ENCODE measurements around the gene CACNA1B.
"Not testable (repeated sequence)": the region's sequence is repeated elsewhere in the genome, so short reads cannot be mapped to it uniquely, and the experiment has no call there.

The CACNA1B gene

DNA sequence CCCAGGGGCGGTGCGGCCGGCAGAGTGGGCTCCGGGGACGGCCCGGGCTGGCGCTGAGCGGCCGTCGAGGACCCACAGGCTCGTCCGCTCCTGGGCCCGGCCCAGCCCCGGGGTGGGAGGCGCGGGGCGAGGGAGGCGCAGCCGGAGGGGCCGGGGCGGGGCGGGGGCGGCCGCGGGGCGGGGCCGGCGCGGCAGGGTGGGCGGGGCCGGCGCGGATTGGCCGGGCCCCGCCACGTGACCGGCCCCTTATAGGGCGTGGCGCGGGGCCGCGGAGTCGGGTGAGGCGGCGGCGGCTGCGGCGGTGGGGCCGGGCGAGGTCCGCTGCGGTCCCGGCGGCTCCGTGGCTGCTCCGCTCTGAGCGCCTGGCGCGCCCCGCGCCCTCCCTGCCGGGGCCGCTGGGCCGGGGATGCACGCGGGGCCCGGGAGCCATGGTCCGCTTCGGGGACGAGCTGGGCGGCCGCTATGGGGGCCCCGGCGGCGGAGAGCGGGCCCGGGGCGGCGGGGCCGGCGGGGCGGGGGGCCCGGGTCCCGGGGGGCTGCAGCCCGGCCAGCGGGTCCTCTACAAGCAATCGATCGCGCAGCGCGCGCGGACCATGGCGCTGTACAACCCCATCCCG lies at the start of gene CACNA1B:
Gene CACNA1B (plus strand): TSS at position 277 of the 617 bp plus-strand sequence. CDS start 152 bp downstream, at position 429.
- DNase-seq (ENCODE audit: low read depth in 2 of 2, low spot score in 1 of 2) = not testable (repeated sequence)

DNA sequence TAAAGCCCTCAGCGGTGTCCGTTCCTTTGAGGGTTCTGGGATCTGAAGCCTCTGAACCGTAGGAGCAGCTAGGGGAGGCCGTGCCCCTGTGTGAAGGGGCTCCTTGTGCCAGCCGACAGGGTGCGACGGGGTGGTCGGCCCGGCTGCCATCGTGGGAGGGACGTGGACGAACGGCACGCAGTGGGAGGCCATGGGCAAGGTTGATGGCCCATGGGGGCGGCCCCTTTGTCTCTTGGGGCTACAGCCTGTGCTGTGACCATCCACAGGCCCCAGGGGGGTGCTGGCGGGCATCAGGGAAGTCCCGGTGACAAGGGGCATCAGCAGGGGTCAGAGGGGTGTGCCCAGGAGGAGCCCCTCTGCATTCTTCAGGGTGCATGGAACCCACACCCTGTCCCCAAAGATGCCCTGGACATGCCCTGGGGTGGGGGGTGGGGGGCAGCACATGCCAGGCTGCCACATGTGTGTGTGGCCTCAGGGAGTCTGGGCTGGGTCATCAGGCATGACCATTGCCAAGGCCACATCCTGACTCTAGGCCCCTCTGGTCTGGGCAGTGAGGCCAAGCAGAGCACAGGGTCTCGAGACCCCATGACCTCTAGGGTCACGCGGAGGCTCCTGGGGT lies 49.6 kb upstream of the CACNA1B start:
- no peak for DNase-seq (ENCODE audit: low read depth in 2 of 2, low spot score in 1 of 2)

GRCh38 chr9:137828527-137829259 lies 48.9 kb upstream of the CACNA1B start:
- no peak for DNase-seq (ENCODE audit: low read depth in 2 of 2, low spot score in 1 of 2)

- DNase-seq (ENCODE audit: low read depth in 2 of 2, low spot score in 1 of 2) = no peak
These were observed 48.2 kb upstream of the CACNA1B start for GRCh38 chr9:137829260-137829996.

DNA sequence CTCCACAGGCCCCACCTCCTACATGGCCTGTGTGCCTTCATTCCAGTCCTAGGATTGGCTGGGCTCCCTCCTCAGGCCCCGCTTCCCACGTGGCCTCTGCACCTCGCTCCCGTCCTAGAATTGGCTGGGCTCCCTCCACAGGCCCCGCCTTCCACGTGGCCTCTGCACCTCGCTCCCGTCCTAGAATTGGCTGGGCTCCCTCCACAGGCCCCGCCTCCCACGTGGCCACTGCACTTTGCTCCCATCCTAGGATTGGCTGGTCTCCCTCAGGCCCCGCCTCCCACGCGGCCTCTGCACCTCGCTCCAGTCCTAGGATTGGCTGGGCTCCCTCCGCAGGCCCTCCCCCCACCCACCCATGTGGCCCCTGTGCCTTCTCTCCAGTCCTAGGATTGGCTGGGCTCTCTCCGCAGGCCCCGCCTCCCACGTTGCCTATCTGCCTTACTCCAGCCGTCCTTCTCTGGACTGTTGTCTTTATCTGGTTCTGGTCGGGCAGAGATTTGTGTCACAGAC lies 45.3 kb upstream of the CACNA1B start:
- DNase-seq (ENCODE audit: low read depth in 2 of 2, low spot score in 1 of 2) = no peak

DNA sequence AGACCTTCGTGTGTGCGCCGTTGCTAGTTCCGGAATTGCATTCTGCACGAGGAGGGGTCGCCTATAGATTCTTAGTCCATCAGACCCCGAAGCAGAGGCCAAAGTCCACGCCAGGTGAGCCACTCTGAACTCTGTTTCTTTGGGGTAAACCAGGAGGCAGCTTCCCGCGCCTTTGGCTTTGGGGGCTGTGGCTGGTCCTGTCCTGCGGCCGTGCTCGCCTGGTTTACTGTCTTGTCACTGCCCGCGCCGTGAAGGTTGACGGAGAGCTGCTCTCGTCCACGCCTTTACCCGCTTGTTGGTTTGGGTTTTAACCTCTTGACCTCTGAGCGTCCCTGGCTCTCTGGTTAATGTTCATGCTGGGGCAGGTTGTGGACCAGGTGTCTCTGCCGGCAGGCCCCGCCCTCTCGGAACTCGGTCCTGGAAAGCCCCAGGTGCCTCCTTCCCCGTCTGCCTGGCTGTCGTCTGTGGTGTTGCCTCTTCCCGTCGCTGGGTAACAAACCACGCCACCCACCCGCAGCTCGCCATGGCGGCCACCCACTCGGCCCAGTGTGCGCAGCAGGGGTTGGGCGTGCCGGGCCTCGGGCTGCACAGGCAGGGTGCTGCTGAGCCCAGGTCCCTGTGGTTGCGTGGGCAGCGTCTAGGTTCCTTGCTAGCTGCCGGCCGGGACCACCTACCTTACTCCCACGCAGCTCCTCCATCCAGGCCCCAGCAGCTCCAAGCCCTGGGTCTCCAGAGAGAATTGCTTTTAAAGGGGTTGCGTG lies 44.6 kb upstream of the CACNA1B start:
- DNase-seq (ENCODE audit: low read depth in 2 of 2, low spot score in 1 of 2) = no peak

GRCh38 chr9:137833721-137834613 lies 43.6 kb upstream of the CACNA1B start:
- no peak for DNase-seq (ENCODE audit: low read depth in 2 of 2, low spot score in 1 of 2)

GRCh38 chr9:137834846-137835546 lies 42.6 kb upstream of the CACNA1B start:
- no peak for DNase-seq (ENCODE audit: low read depth in 2 of 2, low spot score in 1 of 2)

DNA sequence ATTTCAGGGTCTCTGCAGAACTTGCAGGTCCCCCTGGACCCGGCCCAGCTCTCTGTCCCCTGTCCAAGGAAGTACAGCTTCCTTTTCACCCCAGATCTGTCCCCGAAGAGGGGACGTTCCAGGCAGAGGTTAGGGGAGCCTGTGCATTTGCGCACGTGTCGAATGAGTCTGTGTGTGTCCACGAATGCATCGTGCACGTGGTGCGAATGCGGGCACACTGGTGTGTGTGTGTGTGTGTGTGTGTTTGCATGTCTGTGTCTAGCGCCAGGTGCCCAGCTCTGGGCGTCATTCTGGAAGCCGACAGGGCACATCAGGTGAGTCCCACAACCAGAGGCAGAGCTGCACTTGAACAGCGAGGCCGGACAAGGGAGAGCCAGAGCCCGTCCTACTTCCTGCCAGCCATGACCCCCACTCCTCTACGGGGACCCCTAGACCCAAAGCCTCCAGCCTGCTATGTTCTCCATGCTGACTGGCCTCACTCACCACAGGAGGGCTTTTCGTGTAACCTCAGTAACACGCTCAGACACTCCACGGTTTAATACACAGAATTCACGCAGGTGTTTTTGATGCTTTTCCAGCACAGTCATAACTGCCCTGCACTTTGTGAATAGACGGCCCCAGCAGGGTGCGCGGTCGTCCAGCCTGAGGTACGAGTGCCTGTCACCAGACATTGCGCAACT lies 41.3 kb upstream of the CACNA1B start:
- DNase-seq (ENCODE audit: low read depth in 2 of 2, low spot score in 1 of 2) = no peak

DNA sequence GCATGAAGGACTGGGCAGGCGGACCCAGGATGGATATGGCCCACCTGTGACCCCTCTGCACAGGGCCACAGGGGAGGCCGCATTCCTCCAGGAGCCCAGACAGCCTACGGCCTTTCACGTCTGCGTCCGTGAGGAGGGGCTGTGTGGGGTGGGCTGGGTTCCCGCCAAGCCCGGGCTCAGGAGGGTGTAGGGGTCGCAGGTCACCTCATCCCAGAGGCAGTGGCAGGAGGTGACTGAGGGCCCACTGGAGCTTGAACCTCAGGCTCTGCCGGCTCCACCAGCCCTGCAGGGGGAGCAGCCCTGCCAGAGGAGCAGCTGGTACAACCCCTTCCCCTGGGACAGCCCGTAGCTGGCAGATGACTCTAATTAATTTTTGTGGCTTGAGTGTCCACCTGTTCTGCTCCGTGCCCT lies 40.7 kb upstream of the CACNA1B start:
- DNase-seq (ENCODE audit: low read depth in 2 of 2, low spot score in 1 of 2) = no peak

GRCh38 chr9:137837345-137838278 lies 40.0 kb upstream of the CACNA1B start:
- DNase-seq (ENCODE audit: low read depth in 2 of 2, low spot score in 1 of 2) = no peak

- no peak for DNase-seq (ENCODE audit: low read depth in 2 of 2, low spot score in 1 of 2)
These were observed 39.0 kb upstream of the CACNA1B start for GRCh38 chr9:137838576-137838975.

DNA sequence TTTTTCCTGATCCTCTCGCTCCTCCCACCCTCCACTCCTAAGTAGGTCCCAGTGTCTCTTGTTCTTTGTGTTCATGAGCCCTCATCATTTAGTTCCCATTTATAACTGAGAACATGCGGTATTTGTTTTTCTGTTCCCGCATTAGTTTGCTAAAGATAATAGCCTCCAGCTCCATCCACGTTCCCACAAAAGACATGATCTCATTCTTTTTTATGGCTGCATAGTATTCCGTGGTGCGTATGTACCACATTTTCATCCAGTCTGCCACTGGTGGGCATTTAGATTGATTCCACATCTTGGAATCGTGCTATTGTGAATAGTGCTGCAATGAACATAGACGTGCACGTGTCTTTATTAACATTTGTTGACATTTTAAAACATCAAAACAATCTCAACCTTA lies 34.2 kb upstream of the CACNA1B start:
- DNase-seq (ENCODE audit: low read depth in 2 of 2, low spot score in 1 of 2) = no peak

GRCh38 chr9:137851516-137852267 lies 25.9 kb upstream of the CACNA1B start:
- DNase-seq (ENCODE audit: low read depth in 2 of 2, low spot score in 1 of 2) = no peak

- no peak for DNase-seq (ENCODE audit: low read depth in 2 of 2, low spot score in 1 of 2)
These were observed 24.1 kb upstream of the CACNA1B start for GRCh38 chr9:137853392-137853995.

GRCh38 chr9:137860361-137860760 lies 17.2 kb upstream of the CACNA1B start:
- DNase-seq (ENCODE audit: low read depth in 2 of 2, low spot score in 1 of 2) = no peak

Data from stimulated activated CD8-positive, alpha-beta memory T cell treated with anti-CD3 and anti-CD28 coated beads, Interleukin-4, amount 100 ng/mL, for 1 hour (primary cell).